ENCODE results near the gene ZNF136. TPM values are rescaled to one million over a fixed set of nuclear protein-coding genes. Genes with fewer than 3 reads are reported as not detected.

Gene ZNF136
- polyA plus RNA-seq, 1 donor from 2014 or later = 14.2 TPM

- no peaks in the 10 kb centered on the region for H4K20me1 ChIP-seq (ENCODE audit: insufficient read depth)
- no peaks in the 10 kb centered on the region for H3F3A ChIP-seq (ENCODE audit: insufficient read depth, low read length, poor library complexity, severe bottlenecking)
- H3K9me3 ChIP-seq (ENCODE audit: low read length) = no peaks in the 10 kb centered on the region
- H3K9me2 ChIP-seq (ENCODE audit: insufficient read depth, low read length) = no peaks in the 10 kb centered on the region
- H3K27me3 ChIP-seq (ENCODE audit: insufficient read depth, low read depth, low read length) = no peaks in the 10 kb centered on the region
- H3K79me2 ChIP-seq (replicated peaks; ENCODE audit: insufficient read depth, low read length) = no peaks in the 10 kb centered on the region
- no peak overlapping the region for H3K9ac ChIP-seq (ENCODE audit: low read length)
- no peak for TF ChIP-seq TAF1 (IDR thresholded peaks at IDR 0.05; ENCODE audit: low read depth)
- no peaks in the 10 kb centered on the region for H3K36me3 ChIP-seq (ENCODE audit: insufficient read depth, low read length)
- H3K4me2 ChIP-seq (ENCODE audit: low read length) = no peak overlapping the region
- H3K27ac ChIP-seq (ENCODE audit: low read length) = no peak overlapping the region
- H2AFZ ChIP-seq (ENCODE audit: low read depth, low read length) = no peak overlapping the region
- H3K4me3 ChIP-seq (ENCODE audit: low read length) = no peak overlapping the region
These were observed 70.1 kb downstream of the ZNF136 start for GRCh38 chr19:12232961-12233360.

GRCh38 chr19:12237143-12237839, 74.4 kb downstream of the ZNF136 start:
- no peak overlapping the region for H3K4me3 ChIP-seq (ENCODE audit: low read length)
- H4K20me1 ChIP-seq (ENCODE audit: insufficient read depth) = no peaks in the 10 kb centered on the region

More at GRCh38 chr19:12237143-12237839, 74.4 kb downstream of the ZNF136 start:
- H3K9me2 ChIP-seq (ENCODE audit: insufficient read depth, low read length) = no peaks in the 10 kb centered on the region
- no peaks in the 10 kb centered on the region for H3K79me2 ChIP-seq (replicated peaks; ENCODE audit: insufficient read depth, low read length)
- no peaks in the 10 kb centered on the region for H3K9me3 ChIP-seq (ENCODE audit: low read length)
- no peak overlapping the region for H3K27ac ChIP-seq (ENCODE audit: low read length)
- TF ChIP-seq CTCF (IDR thresholded peaks at IDR 0.05; ENCODE audit: poor library complexity, severe bottlenecking) (no peak), REST (IDR thresholded peaks at IDR 0.05; ENCODE audit: borderline replicate concordance) (no peak), RAD21 (conservative IDR thresholded peaks at IDR 0.05) (no peak), POLR2AphosphoS5 (IDR thresholded peaks at IDR 0.05) (no peak), SMC3 (conservative IDR thresholded peaks at IDR 0.05; ENCODE audit: poor library complexity) (no peak), MXI1 (conservative IDR thresholded peaks at IDR 0.05; ENCODE audit: poor library complexity, severe bottlenecking) (no peak), TAF1 (IDR thresholded peaks at IDR 0.05; ENCODE audit: low read depth) (no peak), EZH2 (IDR thresholded peaks at IDR 0.05; ENCODE audit: borderline replicate concordance, insufficient read depth, low read length, poor library complexity, severe bottlenecking) (no peak), EP300 (conservative IDR thresholded peaks at IDR 0.05; ENCODE audit: poor library complexity, severe bottlenecking) (no peak)
- no peak overlapping the region for H3K4me2 ChIP-seq (ENCODE audit: low read length)
- no peaks in the 10 kb centered on the region for H3F3A ChIP-seq (ENCODE audit: insufficient read depth, low read length, poor library complexity, severe bottlenecking)
- no peaks in the 10 kb centered on the region for H3K36me3 ChIP-seq (ENCODE audit: insufficient read depth, low read length)
- no peak overlapping the region for H3K9ac ChIP-seq (ENCODE audit: low read length)
- H2AFZ ChIP-seq (ENCODE audit: low read depth, low read length) = no peak overlapping the region
- no peaks in the 10 kb centered on the region for H3K27me3 ChIP-seq (ENCODE audit: insufficient read depth, low read depth, low read length)

Other genes with a start within 250 kb of the ZNF136 start
- gene ZNF700, start 238.0 kb upstream of the ZNF136 start, polyA plus RNA-seq = 32.8 and 35.9 TPM in 2 replicates
- gene ZNF763, start 198.1 kb upstream of the ZNF136 start, polyA plus RNA-seq = 12.8 and 17.9 TPM in 2 replicates
- gene ZNF433, start 127.4 kb upstream of the ZNF136 start, polyA plus RNA-seq = 37.3 and 40.6 TPM in 2 replicates
- 0.21 TPM in 1 of 2 replicates, not detected in the other for gene ZNF878, start 110.1 kb upstream of the ZNF136 start, polyA plus RNA-seq
- gene ZNF844, start 98.4 kb upstream of the ZNF136 start, polyA plus RNA-seq = 11.1 and 15.1 TPM in 2 replicates
- gene ZNF20, start 22.7 kb upstream of the ZNF136 start, polyA plus RNA-seq = 12.0 and 15.3 TPM in 2 replicates
- 11.2 and 11.6 TPM in 2 replicates for gene ZNF625, start 6.4 kb upstream of the ZNF136 start, polyA plus RNA-seq
- gene ZNF44, start 131.8 kb downstream of the ZNF136 start, polyA plus RNA-seq = 14.7 and 19.2 TPM in 2 replicates
- 1.7 and 3.6 TPM in 2 replicates for gene ZNF563, start 170.5 kb downstream of the ZNF136 start, polyA plus RNA-seq
- 8.8 and 12.1 TPM in 2 replicates for gene ZNF442, start 202.6 kb downstream of the ZNF136 start, polyA plus RNA-seq
- 6.8 and 6.9 TPM in 2 replicates for gene ZNF799, start 238.2 kb downstream of the ZNF136 start, polyA plus RNA-seq

All from neural cell (in vitro differentiated cells).